ENCODE data around the gene SLC39A9. TPM values are rescaled to one million over a fixed set of nuclear protein-coding genes. Genes with fewer than 3 reads are reported as not detected.

The SLC39A9 gene
- total RNA-seq, 2 donors from 2014 or later: 36.3 to 38.2 TPM

- H3K27me3 ChIP-seq: no peaks in the 10 kb centered on the region
- H3K4me1 ChIP-seq: peaks cover 7% of the 10 kb centered on the region
- H3K36me3 ChIP-seq (replicated peaks in 1 of 2; ENCODE audit: insufficient read depth in 1 of 2, low read depth in 2 of 2): peaks cover 3 to 4% of the 10 kb centered on the region in 2 donors
- intact Hi-C loops (cut with DNase I): no loop called here
- DNase-seq (no peak), ATAC-seq (no peak)
- no peak for TF ChIP-seq POLR2A (IDR thresholded peaks at IDR 0.05)
- TF ChIP-seq, protein P1, sequence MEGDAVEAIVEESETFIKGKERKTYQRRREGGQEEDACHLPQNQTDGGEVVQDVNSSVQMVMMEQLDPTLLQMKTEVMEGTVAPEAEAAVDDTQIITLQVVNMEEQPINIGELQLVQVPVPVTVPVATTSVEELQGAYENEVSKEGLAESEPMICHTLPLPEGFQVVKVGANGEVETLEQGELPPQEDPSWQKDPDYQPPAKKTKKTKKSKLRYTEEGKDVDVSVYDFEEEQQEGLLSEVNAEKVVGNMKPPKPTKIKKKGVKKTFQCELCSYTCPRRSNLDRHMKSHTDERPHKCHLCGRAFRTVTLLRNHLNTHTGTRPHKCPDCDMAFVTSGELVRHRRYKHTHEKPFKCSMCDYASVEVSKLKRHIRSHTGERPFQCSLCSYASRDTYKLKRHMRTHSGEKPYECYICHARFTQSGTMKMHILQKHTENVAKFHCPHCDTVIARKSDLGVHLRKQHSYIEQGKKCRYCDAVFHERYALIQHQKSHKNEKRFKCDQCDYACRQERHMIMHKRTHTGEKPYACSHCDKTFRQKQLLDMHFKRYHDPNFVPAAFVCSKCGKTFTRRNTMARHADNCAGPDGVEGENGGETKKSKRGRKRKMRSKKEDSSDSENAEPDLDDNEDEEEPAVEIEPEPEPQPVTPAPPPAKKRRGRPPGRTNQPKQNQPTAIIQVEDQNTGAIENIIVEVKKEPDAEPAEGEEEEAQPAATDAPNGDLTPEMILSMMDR (IDR thresholded peaks at IDR 0.05): no peak
- H3K4me3 ChIP-seq: no peak overlapping the region
- H3K27ac ChIP-seq: no peak overlapping the region
- H3K9me3 ChIP-seq: no peaks in the 10 kb centered on the region
These were observed 31.2 kb downstream of the SLC39A9 start for GRCh38 chr14:69429643-69430042.

- Histone ChIP-seq H3K9me3 (no peaks in the 10 kb centered on the region), H3K4me1 (peaks cover 7% of the 10 kb centered on the region), H3K27ac (no peak overlapping the region), H3K36me3 (replicated peaks in 1 of 2; ENCODE audit: insufficient read depth in 1 of 2, low read depth in 2 of 2) (peaks cover 3 to 4% of the 10 kb centered on the region in 2 donors), H3K27me3 (no peaks in the 10 kb centered on the region), H3K4me3 (no peak overlapping the region)
- WGBS, 2 donors: 9 to 31% methylated on average over 1 of the region's 1 CpG
- ATAC-seq: no peak
- intact Hi-C loops (cut with DNase I): no loop called here
- no peak for TF ChIP-seq POLR2A (IDR thresholded peaks at IDR 0.05)
- TF ChIP-seq, protein P1 (IDR thresholded peaks at IDR 0.05): no peak
- DNase-seq: no peak
These were observed 31.9 kb downstream of the SLC39A9 start for GRCh38 chr14:69430306-69430939.

DNA sequence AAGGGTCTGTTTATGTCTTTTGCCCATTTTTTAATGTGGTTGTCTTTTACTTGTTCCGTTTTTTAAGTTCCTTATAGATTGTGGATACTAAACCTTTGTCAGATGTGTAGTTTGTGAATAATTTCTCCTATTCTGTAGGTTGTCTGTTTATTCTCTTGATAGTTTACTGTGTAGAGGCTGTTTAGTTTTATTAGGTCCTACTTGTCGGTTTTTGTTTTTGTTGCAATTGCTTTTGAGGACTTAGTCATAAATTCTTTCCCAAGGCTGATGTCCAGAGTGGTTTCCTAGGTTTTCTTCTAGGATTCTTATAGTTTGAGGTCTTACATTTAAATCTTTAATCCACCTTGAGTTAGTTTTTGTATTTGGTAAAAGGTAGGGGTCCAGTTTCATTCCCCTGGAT lies 33.9 kb downstream of the SLC39A9 start:
- H3K27ac ChIP-seq: no peak overlapping the region
- intact Hi-C loops (cut with DNase I): no loop called here
- no peaks in the 10 kb centered on the region for H3K27me3 ChIP-seq
- H3K4me1 ChIP-seq: peaks cover 7% of the 10 kb centered on the region
- WGBS, 2 donors: 94 to 98% methylated on average over 2 of the region's 2 CpGs
- DNase-seq (no peak), ATAC-seq (no peak)
- no peaks in the 10 kb centered on the region for H3K9me3 ChIP-seq
- no peak for TF ChIP-seq POLR2A (IDR thresholded peaks at IDR 0.05)
- TF ChIP-seq, protein P1 (IDR thresholded peaks at IDR 0.05): no peak
- H3K36me3 ChIP-seq (replicated peaks in 1 of 2; ENCODE audit: insufficient read depth in 1 of 2, low read depth in 2 of 2): no peaks in the 10 kb centered on the region
- no peak overlapping the region for H3K4me3 ChIP-seq

DNA sequence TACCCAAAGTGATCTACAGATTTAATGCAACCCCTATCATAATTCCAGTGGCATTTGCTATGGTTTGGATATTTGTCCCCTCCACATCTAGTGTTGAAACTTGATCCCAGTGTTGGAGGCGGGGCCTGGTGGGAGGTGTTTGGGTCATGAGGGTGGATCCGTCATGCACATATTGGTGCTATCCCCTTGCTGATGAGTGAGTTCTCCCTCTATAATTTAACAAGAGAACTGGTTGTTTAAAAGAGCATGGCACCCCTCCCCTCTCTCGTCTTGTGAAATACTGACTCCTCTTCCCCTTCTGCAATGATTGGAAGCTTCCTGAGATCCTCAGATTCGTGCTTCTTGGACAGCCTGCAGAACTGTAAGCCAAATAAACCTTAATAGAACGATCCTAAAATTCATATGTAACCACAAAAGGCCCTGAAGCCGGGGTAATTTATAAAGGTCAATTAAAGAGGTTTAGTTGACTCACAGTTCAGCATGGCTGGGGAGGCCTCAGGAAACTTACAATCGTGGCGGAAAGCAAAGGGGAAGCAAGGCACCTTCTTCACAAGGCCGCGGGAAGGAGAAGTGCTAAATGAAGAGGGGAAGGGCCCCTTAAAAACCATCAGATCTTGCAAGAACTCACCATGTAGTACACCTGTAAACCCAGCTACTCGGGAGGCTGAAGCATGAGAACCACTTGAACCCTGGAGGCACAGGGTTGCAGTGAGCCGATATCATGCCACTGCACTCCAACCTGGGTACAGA lies 41.2 kb downstream of the SLC39A9 start:
- Histone ChIP-seq H3K4me1 (no peaks in the 10 kb centered on the region), H3K27ac (no peak overlapping the region), H3K36me3 (replicated peaks in 1 of 2; ENCODE audit: insufficient read depth in 1 of 2, low read depth in 2 of 2) (no peaks in the 10 kb centered on the region), H3K9me3 (no peaks in the 10 kb centered on the region), H3K4me3 (no peak overlapping the region), H3K27me3 (no peaks in the 10 kb centered on the region)
- DNase-seq (no peak), ATAC-seq (no peak)
- TF ChIP-seq, protein P1 (IDR thresholded peaks at IDR 0.05): no peak
- TF ChIP-seq POLR2A (IDR thresholded peaks at IDR 0.05): no peak
- 82 to 94% methylated on average over 12 of the region's 12 CpGs for WGBS, 2 donors
- intact Hi-C loops (cut with DNase I): no loop called here
